HepG2 (cell line): ENCODE data around the gene CD3D.

Experiments used
- ATF7 ChIP-seq, 2 experiments: fragments of 450-650 bp in 1 of 2; sonication (generic) in 1 of 2; formaldehyde crosslinking in 1 of 2; IDR thresholded peaks; 2 replicates each; pipeline versions ENCODE4 v1.4.0 to v1.6.1; 2016 to 2020; ENCODE audit warnings: antibody characterized with exemption in 1 of 2, mild to moderate bottlenecking in 1 of 2, missing genetic modification reagents in 1 of 2
- CEBPB ChIP-seq: IDR thresholded peaks from 2 replicates; pipeline ENCODE4 v1.6.1; 2011; ENCODE audit warnings: low read depth, low read length, improper control_type of control experiment, borderline replicate concordance
- EZH2 ChIP-seq: conservative IDR thresholded peaks from 2 replicates; pipeline ENCODE4 v1.6.1; 2012; ENCODE audit warnings: mild to moderate bottlenecking, low read depth, low read length, moderate library complexity
- MATR3 ChIP-seq: sonication (generic); formaldehyde crosslinking; IDR thresholded peaks from 2 replicates; pipeline ENCODE4 v1.4.0; 2020; ENCODE audit warnings: missing genetic modification reagents
- STAG1 ChIP-seq: sonication (generic); formaldehyde crosslinking; IDR thresholded peaks from 2 replicates; pipeline ENCODE4 v1.4.0; 2020; ENCODE audit warnings: missing genetic modification reagents
- TF ChIP-seq, protein P1 (sequence below): sonication (generic); formaldehyde crosslinking; IDR thresholded peaks from 2 replicates; pipeline ENCODE4 v1.5.0; 2020; ENCODE audit warnings: mild to moderate bottlenecking, missing genetic modification reagents, moderate library complexity
- TF ChIP-seq, protein P2 (sequence below): sonication (generic); formaldehyde crosslinking; IDR thresholded peaks from 2 replicates; pipeline ENCODE4 v1.5.0; 2020; ENCODE audit warnings: missing genetic modification reagents

DNA sequence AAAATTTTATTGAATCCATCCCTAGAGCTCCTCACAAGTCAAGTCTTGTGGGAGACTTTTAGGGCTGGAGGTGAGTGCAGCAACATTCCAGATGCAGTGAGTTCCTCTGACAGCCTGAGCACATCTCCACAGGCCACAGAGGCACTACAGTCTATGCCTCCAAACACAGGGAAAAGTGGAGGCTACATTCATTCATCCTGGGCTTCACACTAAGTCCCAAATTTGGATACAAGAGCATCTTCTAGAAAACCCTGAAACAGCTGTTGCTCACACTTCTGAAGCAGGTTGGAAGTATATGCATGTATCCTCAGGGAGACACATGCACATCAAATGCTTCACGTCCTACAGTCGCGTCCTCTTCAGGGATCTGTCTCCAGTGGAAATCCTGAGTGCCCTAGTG lies 1.2 kb downstream of the CD3D start:
- TF ChIP-seq, protein P1, sequence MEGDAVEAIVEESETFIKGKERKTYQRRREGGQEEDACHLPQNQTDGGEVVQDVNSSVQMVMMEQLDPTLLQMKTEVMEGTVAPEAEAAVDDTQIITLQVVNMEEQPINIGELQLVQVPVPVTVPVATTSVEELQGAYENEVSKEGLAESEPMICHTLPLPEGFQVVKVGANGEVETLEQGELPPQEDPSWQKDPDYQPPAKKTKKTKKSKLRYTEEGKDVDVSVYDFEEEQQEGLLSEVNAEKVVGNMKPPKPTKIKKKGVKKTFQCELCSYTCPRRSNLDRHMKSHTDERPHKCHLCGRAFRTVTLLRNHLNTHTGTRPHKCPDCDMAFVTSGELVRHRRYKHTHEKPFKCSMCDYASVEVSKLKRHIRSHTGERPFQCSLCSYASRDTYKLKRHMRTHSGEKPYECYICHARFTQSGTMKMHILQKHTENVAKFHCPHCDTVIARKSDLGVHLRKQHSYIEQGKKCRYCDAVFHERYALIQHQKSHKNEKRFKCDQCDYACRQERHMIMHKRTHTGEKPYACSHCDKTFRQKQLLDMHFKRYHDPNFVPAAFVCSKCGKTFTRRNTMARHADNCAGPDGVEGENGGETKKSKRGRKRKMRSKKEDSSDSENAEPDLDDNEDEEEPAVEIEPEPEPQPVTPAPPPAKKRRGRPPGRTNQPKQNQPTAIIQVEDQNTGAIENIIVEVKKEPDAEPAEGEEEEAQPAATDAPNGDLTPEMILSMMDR (CRISPR knock-in tag) = no peak
- TF ChIP-seq, protein P2, sequence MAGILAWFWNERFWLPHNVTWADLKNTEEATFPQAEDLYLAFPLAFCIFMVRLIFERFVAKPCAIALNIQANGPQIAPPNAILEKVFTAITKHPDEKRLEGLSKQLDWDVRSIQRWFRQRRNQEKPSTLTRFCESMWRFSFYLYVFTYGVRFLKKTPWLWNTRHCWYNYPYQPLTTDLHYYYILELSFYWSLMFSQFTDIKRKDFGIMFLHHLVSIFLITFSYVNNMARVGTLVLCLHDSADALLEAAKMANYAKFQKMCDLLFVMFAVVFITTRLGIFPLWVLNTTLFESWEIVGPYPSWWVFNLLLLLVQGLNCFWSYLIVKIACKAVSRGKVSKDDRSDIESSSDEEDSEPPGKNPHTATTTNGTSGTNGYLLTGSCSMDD (CRISPR knock-in tag) = no peak
- TF ChIP-seq STAG1 (CRISPR knock-in tag) = no peak
- TF ChIP-seq MATR3 (CRISPR knock-in tag) = no peak
- TF ChIP-seq ATF7 (IDR thresholded peaks at IDR 0.05) = no peak
- no peak for TF ChIP-seq ATF7 (CRISPR knock-in tag; IDR thresholded peaks at IDR 0.05)
- TF ChIP-seq EZH2 = no peak
- no peak for TF ChIP-seq CEBPB
